HCEC 1CT (cell line): Measurements from ENCODE around the gene POLR2C.

Experiments used
- DNase-seq: peaks from one replicate; pipeline ENCODE4 v3.0.0-alpha.2; 2017

The POLR2C gene

GRCh38 chr16:57504491-57504890 is 42.0 kb downstream of the POLR2C start:
- no peak for DNase-seq

DNA sequence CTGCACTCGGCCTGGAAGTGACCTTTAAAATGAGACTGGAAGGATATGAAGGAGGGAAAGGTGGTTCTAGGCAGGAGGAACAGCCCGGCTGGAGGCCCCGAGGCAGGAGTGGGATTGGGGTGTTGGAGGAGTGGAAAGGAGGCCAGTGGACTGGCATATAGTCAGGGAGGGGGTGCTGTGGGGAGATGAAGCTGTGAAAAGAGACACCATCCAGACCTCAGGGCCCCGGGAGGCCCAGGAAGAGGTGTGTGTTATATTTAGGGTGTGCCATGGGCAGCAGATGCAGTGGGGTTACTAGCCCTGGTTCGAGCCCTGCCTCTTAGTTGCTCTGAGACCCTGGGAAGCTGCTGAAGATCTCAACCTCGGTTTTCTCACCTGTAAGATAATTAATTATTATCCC is 42.7 kb downstream of the POLR2C start:
- DNase-seq = no peak

DNA sequence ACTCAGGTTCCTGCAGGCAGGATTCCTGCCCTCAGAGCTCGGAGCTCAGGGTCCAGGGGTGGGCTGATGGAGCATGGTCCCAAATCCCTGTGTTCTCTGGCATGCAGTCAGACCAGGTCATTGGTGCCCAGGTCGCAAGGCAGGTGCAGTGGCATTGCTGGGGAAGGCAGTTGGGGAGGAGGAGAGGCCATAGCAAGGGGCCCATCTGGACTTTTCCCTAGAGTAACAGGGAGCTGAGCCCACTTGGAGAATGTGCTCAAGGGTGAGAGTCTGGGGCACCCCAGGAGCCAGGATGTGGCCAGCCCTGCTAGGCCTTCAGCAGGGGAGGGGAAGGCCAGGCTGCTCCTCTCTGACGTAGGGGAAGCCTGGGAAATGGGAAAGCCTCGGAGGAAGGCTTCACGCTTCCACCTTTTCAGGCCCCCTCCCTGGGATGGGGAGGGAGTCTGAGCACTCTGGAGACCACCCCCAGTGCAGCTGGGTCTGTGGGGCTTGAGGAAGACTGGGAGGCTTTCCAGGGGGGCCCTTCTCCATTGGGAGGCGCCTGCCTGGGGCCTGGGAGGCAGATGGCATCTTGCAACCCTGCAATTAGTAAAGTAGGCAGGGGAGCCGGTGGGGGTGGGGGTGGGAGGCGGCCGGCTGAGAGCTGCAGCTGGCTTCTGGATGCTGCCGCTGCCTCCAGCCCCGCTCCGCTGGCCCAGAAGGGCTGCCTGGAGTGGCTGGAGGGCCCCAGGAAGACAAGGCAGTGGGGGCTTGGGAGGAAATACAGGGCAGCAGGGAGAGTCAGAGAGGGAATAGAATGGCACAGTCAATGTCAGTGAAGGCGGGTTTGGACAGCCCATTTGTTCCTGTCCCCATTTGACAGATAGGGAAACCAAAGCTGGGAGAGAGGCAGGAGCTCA is 44.9 kb downstream of the POLR2C start:
- no peak for DNase-seq

DNA sequence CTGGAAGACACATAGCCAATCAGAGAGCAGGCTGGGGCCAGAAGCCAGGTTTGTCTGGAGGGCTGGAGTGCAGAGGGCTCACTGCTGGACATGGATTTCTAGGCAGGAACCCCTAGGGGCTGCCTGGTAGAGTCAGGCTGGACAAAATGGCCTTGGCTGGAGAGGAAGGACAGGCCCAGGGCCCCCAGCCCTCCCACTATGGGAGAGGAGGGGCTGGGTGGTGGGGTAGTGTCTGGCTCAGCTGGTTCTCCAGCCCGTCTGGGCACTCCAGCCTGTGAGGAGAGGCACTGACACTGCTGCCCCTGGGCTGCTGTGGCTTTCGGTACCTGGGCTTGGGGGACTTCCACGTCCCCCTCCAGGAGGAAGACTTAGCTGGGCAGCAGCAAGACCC is 45.6 kb downstream of the POLR2C start:
- no peak for DNase-seq

DNA sequence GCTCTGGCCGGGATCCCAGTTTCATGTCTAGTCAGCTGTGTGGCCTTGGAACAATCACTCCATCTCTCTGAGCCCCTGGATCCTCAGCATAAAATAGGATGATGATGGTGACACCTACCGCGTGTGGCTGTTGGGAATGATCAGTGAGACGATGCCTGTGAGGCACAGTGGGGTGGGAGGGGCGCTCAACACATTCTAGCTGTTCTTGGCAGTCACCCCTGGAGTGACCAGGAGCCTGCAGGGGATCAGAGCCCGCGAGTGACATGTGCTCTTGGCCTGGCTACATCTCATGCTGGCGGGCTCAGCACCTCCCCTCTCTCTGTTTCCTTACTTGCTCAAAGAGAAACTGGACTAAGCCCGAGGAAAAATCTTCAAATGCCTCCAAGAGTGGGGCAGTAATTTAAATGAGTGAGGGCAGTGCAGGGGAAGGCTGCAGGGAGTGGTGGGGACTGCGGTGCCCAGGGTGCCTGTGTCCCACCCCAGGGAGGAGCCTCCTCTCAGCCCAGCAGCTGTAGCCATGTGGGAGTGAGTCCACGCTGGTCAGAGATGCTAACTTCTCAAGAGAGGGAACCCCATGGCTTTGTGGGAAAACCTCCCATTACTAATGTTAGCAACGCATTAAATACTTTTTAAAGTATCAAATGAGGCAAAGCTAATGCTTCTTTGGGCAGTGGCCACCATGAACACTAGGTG is 46.9 kb downstream of the POLR2C start:
- DNase-seq = no peak

GRCh38 chr16:57510016-57510871 is 47.8 kb downstream of the POLR2C start:
- DNase-seq = no peak

GRCh38 chr16:57512296-57513001 is 50.0 kb downstream of the POLR2C start:
- no peak for DNase-seq

DNA sequence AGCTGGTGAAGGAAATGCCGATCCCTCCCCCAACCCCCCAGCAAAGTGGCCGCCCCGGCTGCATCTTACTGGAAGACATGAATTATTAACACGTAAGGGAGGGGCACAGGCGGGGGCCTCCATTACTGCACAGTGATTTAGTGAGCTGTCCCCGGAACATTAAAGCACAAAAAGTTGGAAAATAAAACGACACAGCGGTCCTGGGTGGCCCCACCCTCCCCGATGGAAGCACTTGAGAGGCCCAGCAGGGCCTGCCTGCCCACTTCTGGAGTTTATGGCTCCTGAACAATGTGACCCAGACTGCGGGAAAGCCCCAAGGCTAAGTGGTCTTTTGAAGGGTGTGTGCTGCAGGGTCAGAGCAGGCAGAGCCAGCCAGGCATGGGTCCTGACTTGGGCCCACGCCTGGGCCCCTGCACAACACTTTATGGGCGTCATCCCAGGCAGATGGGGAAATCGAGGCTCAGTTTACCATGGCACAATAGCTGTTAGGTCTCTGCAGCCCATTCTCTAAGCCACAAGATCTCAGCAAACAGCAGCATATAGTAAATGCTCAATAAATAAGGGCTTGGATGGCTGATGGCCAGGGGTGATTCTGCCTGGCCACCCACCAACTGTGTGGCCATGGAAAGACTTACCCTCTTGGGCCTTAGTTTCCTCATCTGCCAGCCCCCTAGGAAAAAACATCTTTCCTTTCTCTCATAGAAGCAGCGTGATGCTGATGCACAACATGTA is 51.1 kb downstream of the POLR2C start:
- DNase-seq = no peak

DNA sequence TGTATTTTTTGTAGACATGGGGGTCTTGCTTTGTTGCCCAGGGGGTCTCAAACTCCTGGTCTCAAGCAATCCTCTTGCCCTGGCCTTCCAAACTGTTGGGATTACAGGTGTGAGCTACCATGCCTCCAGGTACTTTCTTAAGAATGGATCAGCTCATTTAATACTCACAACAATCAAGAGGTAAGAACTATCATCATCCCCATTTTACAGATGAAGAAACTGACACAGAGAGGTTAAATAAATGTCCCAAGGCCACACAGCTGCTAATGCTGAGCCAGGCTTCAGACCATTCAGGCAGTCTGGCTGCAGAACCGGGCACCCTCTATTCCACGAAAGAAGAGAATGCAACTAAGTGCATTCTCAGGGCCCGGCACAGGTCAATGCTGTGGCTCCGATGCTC is 51.9 kb downstream of the POLR2C start:
- no peak for DNase-seq

DNA sequence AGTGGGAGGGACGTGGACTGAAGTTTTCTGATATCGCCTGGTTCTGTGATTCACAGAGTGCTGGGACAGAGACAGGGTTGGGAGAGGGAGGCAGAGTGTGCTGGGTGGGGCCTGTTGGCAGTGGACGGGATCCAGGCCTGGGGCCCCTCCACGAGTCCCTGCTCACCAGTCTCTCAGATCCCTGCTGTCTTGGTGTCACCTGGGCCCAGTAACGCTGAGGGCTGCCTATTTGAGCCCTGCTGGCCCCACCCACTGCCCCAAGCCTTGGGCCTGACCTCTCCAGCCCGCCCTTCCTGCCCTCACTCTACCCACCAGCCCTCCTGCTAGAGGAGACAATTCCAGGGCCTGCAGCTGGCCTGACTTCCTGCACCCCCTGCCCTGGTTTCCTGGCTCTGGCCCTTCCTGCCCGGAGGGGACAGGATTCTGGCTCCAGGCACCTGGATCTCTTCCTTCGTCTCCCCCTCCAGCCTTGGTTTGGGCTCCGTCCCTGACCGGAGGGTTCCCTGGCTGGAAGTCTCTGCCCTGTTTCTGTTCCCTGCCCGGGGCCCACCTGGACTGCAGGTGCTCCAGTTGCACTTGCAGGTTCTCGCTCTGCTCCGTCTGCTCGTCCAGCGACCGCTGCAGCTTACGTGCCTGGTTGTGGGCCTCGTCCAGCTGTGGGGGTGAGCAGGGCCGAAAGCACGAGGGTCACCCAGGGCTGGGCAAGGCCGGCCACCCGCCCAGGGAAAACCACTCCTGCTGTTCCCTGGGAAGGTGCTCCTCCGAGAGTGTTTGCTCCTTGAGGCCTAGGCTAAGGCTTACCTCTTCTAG is 52.5 kb downstream of the POLR2C start:
- no peak for DNase-seq

- no peak for DNase-seq
These were observed 53.8 kb downstream of the POLR2C start for GRCh38 chr16:57516176-57516725.

DNA sequence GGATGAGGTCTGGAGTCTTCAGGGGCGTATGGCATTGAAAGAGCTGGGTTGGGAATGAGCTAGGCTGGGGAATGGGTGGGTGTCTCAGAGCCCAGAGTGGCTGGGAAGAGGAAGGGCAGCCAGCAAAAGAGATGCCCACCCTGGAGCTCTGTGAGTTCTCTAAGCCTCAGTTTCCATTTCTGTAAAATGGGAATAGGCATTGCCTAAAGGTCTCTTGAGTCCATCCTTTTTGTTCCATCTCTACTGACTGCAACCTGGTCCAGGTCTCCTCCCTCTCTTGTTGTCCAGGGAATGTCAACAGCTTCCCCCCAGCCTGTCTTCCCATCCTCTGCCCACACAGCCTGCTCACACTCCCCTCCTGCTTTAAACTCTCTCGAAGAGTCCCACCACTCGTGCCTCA is 54.3 kb downstream of the POLR2C start:
- no peak for DNase-seq

DNA sequence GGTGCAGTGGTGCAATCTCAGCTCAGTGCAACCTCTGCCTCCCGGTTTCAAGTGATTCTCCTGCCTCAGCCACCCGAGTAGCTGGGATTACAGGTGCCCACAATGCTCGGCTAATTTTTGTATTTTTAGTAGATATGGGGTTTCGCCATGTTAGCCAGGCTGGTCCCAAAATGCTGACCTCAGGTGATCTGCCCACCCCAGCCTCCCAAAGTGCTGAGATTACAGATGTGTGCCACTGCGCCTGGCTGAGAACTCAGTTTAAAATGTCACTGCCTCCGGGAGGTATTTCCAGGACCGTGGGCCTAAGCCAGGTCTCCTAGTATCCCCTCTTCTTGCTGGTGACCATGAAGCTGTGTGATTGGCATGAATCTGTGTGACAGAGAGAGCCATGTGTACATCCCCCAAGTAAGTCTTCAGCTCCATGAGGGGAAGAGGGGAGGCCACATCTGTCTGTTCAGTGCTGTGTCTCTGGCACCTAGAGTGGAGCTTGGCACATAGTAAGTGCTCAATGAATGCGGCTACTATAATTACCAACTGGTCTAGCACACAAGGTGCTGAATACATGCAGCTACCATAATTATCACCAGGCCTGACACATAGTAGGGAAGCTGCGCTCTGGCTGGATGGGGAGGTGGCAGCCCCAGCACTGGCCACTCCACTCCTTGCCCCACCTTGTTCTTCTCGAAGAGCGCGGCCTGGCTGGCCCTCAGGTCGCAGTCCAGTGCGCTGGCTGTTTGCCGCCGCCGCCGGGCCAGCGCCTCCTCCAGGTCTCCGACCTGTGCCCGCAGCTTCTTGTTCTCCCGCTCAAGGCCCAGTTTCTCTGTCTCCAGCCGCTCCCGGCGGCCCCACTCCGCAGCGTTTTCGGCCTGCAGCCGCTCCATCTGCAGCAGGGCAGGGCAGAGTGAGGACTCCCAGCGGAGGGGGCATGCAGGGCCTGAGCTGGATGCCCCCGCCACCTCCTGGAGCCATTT is 55.2 kb downstream of the POLR2C start:
- no peak for DNase-seq

DNA sequence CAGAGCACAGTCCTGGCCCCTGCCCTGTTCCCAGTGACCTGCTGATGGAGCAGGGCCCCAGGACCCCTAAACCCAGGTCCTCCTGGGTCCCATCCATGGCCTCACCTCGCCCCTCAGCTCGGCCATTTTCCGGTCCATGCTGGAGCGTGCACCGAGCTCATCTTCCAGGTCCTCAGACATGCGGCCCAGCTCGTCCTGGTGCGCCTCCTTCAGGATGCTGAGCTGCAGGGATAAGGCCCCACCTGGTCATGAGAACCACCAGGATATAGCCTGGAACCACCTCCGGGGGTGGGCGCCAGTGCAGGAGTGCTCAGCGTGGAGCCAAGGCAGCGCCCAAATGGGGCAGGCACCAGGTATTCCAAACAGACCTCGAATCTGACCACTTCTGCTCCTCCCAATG is 56.0 kb downstream of the POLR2C start:
- no peak for DNase-seq

DNA sequence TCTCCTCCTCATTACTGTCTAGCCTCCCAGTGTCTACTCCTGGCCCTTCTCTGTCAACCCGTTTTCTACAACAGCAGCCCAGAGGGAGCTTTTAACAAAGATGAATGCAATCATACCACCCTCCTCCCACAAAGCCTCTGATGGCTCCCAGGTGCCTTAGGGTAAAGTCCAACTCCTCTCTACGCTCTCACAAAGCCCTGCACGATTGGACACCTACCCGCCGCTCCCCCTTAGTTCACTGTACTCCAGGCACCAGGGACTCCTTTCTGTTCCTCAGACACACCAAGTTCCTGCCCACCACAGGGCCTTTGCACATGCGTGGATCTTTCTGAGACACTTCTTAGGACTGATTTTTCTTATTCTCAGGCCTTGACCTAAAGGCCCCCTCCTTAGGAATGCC is 56.4 kb downstream of the POLR2C start:
- no peak for DNase-seq

- peak; percentile 44 for DNase-seq
These were observed 57.4 kb downstream of the POLR2C start for GRCh38 chr16:57519796-57520360.
